ENCODE results near the gene ZNF837. TPM values are rescaled to one million over a fixed set of nuclear protein-coding genes. Genes with fewer than 3 reads are reported as not detected.
"Not testable (repeated sequence)": the region's sequence is repeated elsewhere in the genome, so short reads cannot be mapped to it uniquely, and the experiment has no call there.

ZNF837 gene
- total RNA-seq, 8 experiments from 2014 or later: 1.1 to 3.2 (median 1.6) TPM

DNA sequence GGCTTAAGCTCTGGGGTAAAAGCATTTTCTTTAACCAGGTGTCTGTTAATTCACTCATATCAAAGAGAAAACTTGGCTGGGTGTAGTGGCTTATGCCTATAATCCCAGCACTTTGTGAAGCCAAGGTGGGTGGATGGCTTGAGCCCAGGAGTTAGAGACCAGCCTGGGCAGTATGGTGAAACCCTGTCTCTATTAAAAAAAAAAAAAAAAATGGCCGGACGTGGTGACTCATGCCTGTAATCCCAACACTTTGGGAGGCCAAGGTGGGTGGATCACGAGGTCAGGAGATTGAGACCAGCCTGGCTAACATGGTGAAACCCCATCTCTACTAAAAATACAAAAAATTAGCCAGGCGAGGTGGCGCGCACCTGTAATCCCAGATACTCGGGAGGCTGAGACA, 4.1 kb downstream of the ZNF837 start:
- ATAC-seq (replicated peaks in 6 of 8): not testable (repeated sequence)

DNA sequence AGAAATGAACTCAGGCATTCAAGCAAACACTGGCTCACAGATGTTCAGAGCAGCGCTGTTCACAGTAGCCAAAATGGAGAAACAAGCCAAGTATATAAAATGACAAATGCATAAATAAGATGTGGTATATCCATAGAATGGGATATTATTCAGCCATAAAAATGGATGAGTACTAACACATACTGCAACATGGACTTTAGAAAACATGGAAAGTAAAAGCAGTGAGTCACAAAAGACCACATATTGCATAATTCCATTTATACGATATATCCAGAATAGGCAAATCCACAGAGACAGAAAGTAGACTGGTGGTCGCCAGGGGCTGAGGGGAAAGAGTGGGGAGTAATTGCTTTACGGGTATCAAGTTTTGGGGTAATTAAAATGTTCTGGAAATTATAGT, 6.6 kb downstream of the ZNF837 start:
- no peak overlapping the region for H3K27ac ChIP-seq
- H3K4me3 ChIP-seq: no peak overlapping the region
- 35 to 100% (median 94%) methylated on average over 2 to 4 of the region's 4 CpGs; no CpG with 5 or more reads in 1 of the 10 experiments for WGBS, 10 experiments
- peaks cover 0 to 3% of the 10 kb centered on the region in 2 donors for H3K4me1 ChIP-seq (replicated peaks in 1 of 2)
- ATAC-seq (replicated peaks in 6 of 8): no peak
- in situ Hi-C loops (cut with MboI; ENCODE audit: low pct_unique_long_range_greater_than_20kb in 2 of 9, low sequenced_read_pairs in 9 of 9, unreplicated experiment in 9 of 9): no loop called here

More for the DNA sequence above, 4.1 kb downstream of the ZNF837 start:
- H3K27ac ChIP-seq; H3K4me1 ChIP-seq (replicated peaks in 1 of 2); H3K4me3 ChIP-seq; in situ Hi-C loops (cut with MboI; ENCODE audit: low pct_unique_long_range_greater_than_20kb in 2 of 9, low sequenced_read_pairs in 9 of 9, unreplicated experiment in 9 of 9): not testable (repeated sequence)
- WGBS, 10 experiments: 17 to 100% (median 61%) methylated on average over 1 to 7 of the region's 7 CpGs; no CpG with 5 or more reads in 2 of the 10 experiments

DNA sequence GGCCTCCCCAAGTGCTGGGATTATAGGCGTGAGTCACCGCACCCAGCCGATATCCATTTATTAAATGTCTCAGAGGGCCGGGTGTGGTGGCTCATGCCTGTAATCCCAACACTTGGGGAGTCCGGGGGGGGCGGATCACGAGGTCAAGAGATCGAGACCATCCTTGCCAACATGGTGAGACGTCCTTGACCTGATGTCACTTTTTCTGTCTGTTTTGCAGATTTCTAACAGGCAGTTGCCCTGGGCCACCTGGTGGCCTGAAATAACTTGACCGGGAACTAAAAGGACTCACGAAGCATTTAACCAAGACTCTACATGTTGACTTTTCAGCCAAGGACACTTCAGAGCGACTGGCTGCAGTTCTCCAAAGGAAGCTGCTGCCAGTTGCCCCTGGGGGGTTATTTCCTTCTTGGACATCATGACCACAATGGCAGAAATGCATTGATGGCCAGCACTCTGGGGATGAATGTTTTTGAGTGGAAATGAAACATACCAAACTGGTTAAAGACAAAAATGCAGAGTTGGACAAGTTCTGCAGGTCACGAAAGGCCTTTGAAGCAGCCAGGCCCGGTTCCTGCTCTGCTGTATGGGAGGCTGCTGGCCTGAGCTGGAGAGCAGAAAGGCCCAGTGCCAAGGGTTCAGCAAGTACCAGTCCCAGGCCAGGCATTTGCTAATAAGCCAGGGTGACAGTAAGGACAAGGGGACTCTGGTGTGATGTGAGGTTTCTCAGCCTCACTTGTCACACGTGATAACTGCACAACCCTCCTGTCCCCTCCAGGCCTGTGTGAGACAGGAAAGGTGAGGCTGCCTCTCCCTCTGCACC, 8.3 kb downstream of the ZNF837 start:
- ATAC-seq (replicated peaks in 6 of 8): no peak
- Histone ChIP-seq H3K4me3 (no peak overlapping the region), H3K27ac (no peak overlapping the region), H3K4me1 (replicated peaks in 1 of 2) (peaks cover 0 to 3% of the 10 kb centered on the region in 2 donors)
- 47 to 80% (median 64%) methylated on average over 1 to 6 of the region's 15 CpGs; no CpG with 5 or more reads in 2 of the 10 experiments for WGBS, 10 experiments
- in situ Hi-C loops (cut with MboI; ENCODE audit: low pct_unique_long_range_greater_than_20kb in 2 of 9, low sequenced_read_pairs in 9 of 9, unreplicated experiment in 9 of 9): no loop called here

DNA sequence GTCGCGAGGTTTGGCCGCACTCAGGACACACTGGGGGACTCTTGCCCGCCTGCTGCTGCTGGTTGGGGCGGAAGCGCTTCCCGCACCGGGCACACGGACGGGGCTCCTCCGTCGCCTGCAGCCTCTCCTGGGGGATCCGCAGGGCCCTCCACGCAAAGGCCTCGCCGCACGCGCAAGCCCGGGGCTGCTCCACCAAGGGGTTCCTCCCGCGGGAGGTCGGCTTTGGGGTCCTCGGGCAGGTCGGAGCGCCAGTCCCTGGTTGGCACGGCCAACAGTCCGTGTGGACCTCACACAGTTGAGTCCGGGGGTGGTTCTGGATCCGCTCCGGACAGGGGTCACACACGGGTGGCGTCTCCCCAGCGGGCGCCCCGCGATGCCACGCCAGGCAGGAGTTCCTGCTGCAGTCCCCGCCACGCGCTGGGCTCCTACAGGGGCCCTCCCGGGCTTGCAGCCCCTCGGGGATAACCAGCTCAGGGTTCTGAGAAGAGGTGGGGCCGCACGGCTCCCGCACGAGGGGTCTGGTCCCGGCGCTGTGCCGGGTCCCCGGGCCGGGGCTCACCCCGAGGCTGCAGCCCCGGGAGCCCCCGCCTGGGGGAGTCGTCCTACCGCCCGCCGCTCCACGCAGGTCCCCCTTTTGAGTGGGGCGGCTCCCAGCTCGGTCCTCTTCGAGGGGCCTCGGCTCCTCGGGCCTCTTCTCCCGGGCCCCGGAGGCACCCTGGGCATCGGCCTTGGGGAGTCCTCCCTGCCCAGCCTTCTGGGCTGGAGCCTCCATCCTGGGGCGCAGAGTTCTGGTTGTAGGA, 12.1 kb downstream of the ZNF837 start:
- Histone ChIP-seq H3K4me1 (replicated peaks in 1 of 2) (peaks cover 0 to 3% of the 10 kb centered on the region in 2 donors), H3K4me3 (no peak overlapping the region), H3K27ac (no peak overlapping the region)
- peak in 2 of 8 experiments; percentile 8 to 17 for ATAC-seq (replicated peaks in 6 of 8)
- in situ Hi-C loops (cut with MboI; ENCODE audit: low pct_unique_long_range_greater_than_20kb in 2 of 9, low sequenced_read_pairs in 9 of 9, unreplicated experiment in 9 of 9): no loop called here
- 90% methylated on average over 16 of the region's 68 CpGs; no CpG with 5 or more reads in 9 of the 10 experiments for WGBS, 10 experiments

DNA sequence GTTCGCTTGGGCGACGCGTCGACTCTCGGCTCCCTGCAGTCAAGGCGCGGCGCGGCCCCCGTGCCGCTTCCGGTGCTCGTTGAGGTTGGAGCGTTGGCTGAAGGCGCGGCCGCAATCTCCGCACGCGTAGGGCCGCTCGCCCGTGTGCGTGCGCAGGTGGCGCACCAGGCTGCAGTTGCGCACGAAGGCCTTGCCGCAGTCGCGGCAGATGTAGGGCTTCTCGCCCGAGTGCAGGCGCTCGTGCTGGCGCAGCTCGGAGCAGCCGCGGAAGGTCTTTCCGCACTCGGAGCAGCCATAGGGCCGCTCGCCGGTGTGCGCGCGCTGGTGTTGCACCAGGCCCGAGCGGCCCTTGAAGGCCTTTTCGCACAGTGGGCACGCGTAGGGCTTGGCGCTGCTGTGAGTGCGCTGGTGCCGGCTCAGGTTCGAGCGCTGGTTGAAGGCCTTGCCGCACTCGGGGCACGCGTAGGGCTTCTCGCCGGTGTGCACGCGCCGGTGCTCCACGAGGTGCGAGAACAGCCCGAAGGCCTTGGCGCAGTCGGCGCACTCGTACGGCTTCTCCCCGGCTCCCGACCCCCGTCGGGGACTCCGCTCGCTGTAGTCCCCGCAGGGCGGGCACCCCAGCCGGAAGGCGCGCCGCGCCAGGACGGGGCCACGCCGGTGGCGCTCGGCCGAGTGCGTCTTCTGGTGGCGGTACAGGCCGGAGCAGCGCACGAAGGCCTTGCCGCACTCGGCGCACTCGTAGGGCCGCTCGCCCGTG, 13.0 kb downstream of the ZNF837 start:
- Histone ChIP-seq H3K4me1 (replicated peaks in 1 of 2) (peaks cover 0 to 3% of the 10 kb centered on the region in 2 donors), H3K4me3 (no peak overlapping the region), H3K27ac (no peak overlapping the region)
- peak in 2 of 8 experiments; percentile 10 to 14 for ATAC-seq (replicated peaks in 6 of 8)
- WGBS, 10 experiments: 23 to 98% (median 97%) methylated on average over 7 to 32 of the region's 106 CpGs; no CpG with 5 or more reads in 5 of the 10 experiments
- in situ Hi-C loops (cut with MboI; ENCODE audit: low pct_unique_long_range_greater_than_20kb in 2 of 9, low sequenced_read_pairs in 9 of 9, unreplicated experiment in 9 of 9): no loop called here

DNA sequence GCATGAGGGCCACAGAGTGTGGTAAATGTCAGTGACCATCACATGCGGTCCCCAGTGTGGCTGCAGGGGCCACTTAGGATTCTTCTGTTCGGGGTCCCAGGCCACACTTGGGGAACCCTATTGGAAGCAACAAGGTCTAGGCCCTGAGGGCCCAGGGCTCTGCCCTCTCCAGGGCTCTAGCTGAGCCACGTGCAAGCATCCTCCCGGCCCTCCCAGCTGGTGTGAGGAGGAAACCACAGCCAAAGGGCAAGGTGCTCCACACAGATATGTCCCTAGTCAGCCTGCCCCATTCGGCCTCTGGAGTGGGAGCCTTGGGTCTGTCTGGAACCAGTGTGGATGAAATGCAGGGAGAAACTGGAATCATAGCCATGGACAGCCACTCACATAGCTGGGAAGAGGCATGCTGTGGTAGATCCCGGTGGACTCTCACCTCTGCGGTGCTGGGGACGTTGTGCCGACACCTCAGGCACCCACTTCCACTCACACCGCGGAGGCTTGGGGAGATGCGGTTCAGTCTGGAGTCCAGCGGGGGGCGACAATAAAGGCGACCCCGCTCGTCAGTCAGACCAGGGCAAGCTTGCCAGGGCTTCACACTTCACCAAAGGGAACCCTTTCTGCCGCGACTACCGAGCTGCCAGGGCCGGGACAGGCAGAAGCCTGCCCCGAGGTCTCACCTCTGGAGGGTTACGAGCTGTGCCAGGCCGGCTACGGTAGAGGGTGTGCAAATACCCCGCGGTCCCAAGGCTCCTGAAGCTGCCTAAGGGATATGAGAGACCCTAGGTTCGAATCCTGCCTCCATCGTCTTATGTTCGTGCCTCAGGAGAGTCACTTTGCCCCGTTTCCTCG, 14.0 kb downstream of the ZNF837 start:
- no peak overlapping the region for H3K4me3 ChIP-seq
- in situ Hi-C loops (cut with MboI; ENCODE audit: low pct_unique_long_range_greater_than_20kb in 2 of 9, low sequenced_read_pairs in 9 of 9, unreplicated experiment in 9 of 9): no loop called here
- 40 to 100% (median 100%) methylated on average over 1 to 5 of the region's 32 CpGs; no CpG with 5 or more reads in 4 of the 10 experiments for WGBS, 10 experiments
- H3K27ac ChIP-seq: no peak overlapping the region
- no peak for ATAC-seq (replicated peaks in 6 of 8)
- H3K4me1 ChIP-seq (replicated peaks in 1 of 2): peaks cover 0 to 3% of the 10 kb centered on the region in 2 donors

DNA sequence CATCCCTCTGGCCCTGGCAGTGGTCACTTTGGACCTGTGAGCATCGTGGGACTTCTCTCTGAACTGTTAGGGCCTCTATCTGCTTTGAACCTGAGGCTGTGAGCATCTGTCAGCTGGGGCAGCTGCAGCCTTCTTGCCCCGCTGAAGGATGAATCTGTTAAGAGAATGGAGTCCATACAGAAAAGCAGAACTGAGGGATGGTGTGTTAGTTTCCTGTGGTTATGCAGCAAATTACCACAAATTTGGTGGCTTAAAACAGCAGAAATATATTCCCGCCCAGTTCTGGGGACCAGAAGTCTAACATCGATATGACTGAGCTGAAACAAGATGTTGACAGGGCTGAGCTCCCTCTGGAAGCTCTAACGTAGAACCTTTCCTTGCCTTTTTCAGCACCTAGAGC, 16.7 kb downstream of the ZNF837 start:
- no peak overlapping the region for H3K4me3 ChIP-seq
- ATAC-seq (replicated peaks in 6 of 8): no peak
- no peak overlapping the region for H3K27ac ChIP-seq
- in situ Hi-C loops (cut with MboI; ENCODE audit: low pct_unique_long_range_greater_than_20kb in 2 of 9, low sequenced_read_pairs in 9 of 9, unreplicated experiment in 9 of 9): no loop called here
- 48 to 100% (median 97%) methylated on average over 1 to 4 of the region's 5 CpGs; no CpG with 5 or more reads in 2 of the 10 experiments for WGBS, 10 experiments
- H3K4me1 ChIP-seq (replicated peaks in 1 of 2): peaks cover 5 to 8% of the 10 kb centered on the region in 2 donors

DNA sequence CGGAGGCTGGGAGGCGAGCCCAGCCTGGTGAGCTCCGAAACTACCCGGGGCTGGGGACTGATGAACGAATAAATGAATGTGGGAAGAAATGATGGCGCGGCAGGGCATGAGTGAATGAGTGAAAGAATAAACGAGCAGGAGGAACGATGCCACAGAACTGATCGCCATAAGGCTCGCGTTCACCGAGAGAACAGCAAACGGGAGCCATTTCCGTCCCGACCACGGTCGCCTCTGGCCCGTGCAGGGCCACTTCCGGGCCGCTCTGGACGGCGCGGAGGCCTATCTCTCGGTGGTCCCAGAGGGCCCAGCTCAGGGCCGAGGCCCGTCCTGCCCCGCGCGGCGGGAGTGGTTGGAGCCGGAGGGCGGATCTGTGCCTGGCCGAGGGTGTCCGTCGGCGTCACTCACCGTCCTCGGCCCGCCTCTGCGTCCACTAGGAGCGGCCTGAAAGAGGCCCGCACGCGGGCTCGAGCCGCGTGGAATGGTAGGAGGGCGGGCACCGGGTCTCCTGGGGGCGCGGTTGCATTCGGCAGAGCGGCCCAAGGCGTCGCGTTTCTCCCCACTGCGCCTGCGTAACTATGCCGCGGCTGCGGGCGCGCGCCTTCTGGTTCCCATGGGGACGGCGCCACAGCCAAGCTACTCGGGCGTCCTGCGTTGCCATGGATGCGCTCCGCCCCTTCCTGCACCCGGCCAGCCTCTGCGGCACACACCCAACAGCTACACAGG, 18.4 kb downstream of the ZNF837 start, which contains the start of gene ZNF497:
ZNF497 (minus strand) TSS at position 480 of the 723 bp plus-strand sequence. CDS start 5,116 bp downstream, outside the sequence.
- Histone ChIP-seq H3K4me3 (peak within 1 kb of the TSS; percentile 48 to 81 (median 68)), H3K27ac (peak within 1 kb of the TSS; percentile 95), H3K4me1 (replicated peaks in 1 of 2) (peaks cover 8 to 10% of the 10 kb centered on the region in 2 donors)
- in situ Hi-C loops (cut with MboI; ENCODE audit: low pct_unique_long_range_greater_than_20kb in 2 of 9, low sequenced_read_pairs in 9 of 9, unreplicated experiment in 9 of 9): no loop called here
- ATAC-seq (replicated peaks in 6 of 8): peak; percentile 86 to 93 (median 92)
- WGBS, 10 experiments: 0% methylated on average over 1 to 11 of the region's 74 CpGs; no CpG with 5 or more reads in 6 of the 10 experiments

DNA sequence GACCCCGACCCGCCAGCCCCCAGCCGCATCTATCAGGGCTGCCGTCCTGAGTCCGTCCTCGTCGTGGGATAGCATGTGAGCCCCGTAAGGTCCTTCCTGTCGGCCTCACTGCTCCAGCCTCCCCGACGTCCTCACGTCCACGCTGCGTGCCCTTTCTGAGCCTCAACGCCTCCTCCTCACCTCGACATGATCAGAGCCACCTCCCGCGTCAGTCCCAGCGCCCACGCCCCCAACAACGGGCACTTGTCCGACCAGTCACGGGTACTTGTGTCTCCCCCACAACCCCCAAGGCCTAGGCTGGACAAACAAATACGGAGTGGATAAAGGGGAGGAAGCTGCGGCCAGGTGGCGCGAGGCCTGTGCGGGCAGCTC, 18.9 kb downstream of the ZNF837 start:
- peak; percentile 9 to 33 (median 18) for ATAC-seq (replicated peaks in 6 of 8)
- H3K4me1 ChIP-seq (replicated peaks in 1 of 2): peaks cover 8 to 10% of the 10 kb centered on the region in 2 donors
- peak overlapping the region; percentile 48 to 81 (median 68) for H3K4me3 ChIP-seq
- 0 to 6% (median 2%) methylated on average over 2 to 17 of the region's 28 CpGs; no CpG with 5 or more reads in 6 of the 10 experiments for WGBS, 10 experiments
- peak overlapping the region; percentile 95 for H3K27ac ChIP-seq
- in situ Hi-C loops (cut with MboI; ENCODE audit: low pct_unique_long_range_greater_than_20kb in 2 of 9, low sequenced_read_pairs in 9 of 9, unreplicated experiment in 9 of 9): no loop called here

DNA sequence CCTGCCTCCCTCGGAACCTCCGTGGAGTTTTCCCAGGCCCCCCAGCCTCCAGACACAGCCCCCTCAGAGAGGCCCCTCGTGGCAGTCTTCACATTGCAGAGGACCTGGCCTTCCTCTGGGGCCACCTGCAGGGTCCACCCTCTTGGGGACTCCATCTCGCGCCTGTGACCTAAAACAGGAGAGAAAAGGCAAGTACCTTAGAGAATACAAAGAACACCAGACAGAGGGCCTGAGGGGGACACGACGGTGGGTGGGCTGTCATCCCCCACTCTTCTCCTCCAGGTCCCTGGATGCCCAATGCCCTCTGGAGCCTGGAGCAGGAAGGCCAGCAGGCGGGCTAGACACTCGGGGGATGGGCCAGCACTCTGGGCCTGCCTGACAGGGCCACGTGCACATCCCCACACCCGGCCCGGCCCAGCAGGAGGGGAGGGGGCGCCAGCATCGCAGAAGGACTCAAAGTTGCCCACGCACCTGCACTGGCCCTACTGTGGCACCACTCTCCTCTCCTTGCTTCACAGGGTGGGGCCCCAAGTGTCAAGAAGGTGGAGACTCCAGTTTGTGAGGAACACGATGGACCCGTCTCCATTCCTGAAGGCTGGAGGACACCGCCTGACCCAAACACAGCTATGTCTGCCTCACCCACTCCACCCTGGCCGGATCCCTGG, 23.2 kb downstream of the ZNF837 start:
- H3K4me1 ChIP-seq (replicated peaks in 1 of 2): peaks cover 8 to 10% of the 10 kb centered on the region in 2 donors
- H3K27ac ChIP-seq: no peak overlapping the region
- 40 to 100% (median 66%) methylated on average over 1 to 6 of the region's 19 CpGs; no CpG with 5 or more reads in 6 of the 10 experiments for WGBS, 10 experiments
- H3K4me3 ChIP-seq: no peak overlapping the region
- ATAC-seq (replicated peaks in 6 of 8): no peak
- in situ Hi-C loops (cut with MboI; ENCODE audit: low pct_unique_long_range_greater_than_20kb in 2 of 9, low sequenced_read_pairs in 9 of 9, unreplicated experiment in 9 of 9): no loop called here

All from motor neuron (in vitro differentiated cells).